GM21515 (cell line): ENCODE results near the gene THRB.

Experiments
- ATAC-seq: cut with Tn5 transposase; IDR thresholded peaks from one replicate; pipeline ENCODE4 v1.9.1; 2021; ENCODE audit not compliant: unreplicated experiment

THRB gene

DNA sequence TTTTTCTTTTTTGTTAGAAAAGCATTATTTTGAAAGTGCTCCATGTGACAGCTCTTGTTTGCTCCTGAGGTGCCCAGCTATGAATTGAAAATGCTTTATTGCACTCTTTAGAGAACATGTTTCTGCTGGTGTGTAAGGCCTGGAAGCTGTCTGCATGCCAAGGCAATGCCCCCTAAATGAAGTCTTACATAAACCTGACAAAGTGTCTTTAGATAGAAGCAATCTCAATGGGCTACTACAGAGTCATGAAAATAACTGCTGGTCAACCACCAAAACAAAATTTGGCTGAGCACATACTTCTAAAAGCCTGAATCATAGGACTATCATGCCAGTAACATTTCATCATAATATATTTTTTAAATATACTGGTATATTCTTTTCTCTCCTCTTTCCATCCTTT, 178.7 kb downstream of the THRB start:
- ATAC-seq, result no peak

DNA sequence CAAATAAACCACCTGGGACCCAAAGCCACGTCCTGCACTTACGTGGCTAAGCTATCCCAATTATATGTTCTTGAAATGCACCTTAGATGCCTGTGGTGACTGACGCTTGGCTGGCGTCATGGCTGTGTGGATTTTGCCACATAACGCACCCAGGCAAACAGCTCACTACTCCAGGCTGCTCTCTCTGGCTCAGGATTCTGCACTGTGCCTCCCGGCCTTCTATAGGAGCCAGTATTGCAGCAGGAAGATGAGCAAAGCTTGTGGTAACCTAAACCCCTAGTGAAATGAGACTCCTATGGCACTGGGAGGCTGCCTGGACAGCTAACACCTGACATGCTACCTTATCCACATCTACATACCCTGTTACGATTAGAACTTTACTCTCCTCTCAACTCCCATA, 179.3 kb downstream of the THRB start:
- ATAC-seq, result no peak

DNA sequence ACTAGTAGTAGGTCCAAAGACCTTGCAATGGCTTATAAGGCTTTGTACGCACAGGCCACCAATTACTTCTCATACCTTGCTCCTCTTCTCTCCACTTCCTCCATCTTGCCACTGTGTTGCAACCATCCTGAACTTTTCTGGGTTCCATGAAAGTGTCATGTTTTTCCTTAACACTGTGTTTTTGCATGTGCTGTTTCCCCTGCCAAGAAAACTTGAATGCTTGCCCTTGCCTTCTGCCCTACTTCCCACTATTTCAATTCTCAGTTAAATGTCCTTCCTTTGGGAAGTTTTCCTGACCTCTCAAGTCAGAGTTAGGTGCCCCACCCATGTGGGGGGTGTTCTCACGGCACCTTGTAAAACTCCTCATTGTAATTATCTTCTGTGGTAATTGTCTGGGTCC, 182.8 kb downstream of the THRB start:
- ATAC-seq, result no peak

DNA sequence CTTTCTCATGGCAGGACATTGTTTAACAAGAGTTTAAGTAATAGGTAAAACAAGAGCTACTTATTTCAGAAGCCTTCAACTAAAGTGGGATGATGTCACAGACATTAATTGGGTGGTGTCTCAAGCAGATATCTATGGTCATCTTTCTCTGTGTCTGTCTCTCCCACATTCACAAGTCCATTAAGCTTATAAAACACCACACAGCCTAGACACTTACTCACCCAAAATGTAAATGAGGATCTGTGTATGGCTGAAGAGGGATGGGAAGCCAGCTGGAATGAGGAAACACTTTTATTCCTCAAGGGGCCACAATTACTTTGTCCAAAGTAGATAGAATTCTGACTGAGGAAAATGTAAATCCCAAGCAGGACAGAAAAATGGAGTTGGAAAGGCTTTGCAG, 183.8 kb downstream of the THRB start:
- ATAC-seq, result no peak

DNA sequence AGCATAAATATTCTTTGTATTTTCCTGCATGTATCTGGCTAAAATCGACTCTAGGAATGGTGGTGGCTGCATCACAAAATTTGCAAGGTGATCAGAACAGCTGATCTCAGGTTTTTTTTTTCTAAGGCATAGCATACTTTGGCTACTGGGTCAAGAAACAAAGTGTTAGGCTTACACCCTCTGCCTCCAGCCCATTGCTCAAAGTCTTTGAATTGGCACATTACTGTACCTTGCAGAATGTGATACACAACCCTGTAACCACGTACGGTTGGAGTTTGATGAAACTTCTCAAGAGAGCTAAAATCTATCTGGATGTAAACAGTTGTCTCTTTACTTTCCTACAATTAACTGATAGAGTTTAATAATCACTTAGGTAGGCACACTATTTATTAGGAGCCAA, 188.1 kb downstream of the THRB start:
- ATAC-seq, result no peak

DNA sequence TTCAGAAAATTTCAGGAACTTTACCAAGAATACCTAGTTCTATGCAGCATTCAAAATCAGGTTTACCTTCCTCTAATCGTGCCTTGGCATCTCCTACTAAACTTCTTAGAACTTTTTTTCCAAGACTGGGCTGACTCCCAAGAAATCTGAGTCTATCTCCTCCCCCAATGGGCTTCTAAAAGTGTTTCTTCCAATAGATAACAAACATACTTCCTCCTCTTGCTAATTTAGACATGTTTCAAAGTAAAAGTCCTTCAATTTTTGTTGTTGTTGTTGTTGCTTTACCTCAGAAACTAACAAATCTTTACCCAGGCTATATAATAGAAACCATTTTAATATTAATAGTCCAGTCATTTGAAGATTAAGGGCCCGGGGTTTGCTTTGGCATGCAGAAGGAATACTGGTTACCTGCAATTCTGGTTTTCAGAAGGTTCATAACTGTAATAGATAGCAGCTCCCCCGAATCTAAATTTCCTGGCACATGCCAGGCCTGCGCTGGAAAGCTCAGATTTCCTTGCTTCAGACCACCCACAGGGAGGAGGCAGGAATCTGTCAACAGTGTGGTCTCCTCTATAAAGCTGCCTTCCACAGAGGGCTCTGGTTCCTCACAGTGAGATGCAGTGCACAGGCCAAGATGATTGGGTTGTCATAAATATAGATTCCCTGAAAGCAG, 188.7 kb downstream of the THRB start:
- ATAC-seq, result no peak

DNA sequence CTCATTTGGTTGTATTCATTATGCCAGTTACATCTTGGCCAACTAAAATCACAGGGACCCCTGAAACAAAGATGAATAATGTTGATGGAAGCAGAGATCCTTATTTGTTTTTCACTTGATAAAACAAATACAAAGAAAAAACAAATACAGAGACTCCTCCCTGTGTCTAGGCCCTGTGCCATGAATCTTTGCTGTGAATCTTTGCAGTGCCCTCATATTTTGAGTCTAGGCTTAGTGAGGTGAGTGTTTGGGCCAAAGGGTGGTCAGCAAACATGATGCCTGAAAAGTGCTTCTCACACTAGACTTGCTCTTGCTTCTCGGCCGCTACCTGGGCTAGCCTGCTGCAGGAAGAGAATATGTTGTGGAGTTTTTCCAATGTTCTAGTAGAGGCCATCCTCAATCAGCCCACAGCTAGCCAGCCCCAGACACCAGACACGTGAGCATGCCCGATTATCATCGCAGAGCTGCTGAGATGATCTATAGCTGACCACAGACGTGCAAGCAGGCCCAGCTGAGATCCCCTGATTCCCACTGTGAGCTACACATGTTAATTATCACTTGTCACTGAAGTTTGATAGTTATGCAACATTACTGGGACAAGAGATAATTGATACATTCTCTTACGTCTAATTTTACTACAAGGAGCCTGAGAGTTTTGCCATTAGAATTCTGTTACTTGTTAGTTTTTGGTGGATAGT, 191.4 kb downstream of the THRB start:
- no peak for ATAC-seq

DNA sequence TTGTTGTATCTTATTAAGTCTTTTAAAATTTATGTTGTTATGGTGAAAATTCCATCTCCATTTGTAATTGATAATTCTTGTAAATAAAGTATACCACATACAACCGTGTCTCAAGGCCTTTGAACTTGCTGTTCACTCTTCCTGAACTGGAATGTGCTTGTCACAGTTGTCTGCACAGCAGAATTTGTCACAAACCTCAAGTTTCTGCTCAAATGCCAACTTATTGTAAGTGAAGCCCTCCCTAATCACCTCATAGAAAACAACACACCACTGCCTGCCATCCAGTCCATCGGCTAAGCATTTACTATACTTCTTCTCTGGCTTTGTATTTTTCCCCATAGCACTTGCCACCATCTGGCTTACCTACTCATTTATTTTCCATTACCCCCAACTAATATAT, 192.3 kb downstream of the THRB start:
- ATAC-seq, result no peak

DNA sequence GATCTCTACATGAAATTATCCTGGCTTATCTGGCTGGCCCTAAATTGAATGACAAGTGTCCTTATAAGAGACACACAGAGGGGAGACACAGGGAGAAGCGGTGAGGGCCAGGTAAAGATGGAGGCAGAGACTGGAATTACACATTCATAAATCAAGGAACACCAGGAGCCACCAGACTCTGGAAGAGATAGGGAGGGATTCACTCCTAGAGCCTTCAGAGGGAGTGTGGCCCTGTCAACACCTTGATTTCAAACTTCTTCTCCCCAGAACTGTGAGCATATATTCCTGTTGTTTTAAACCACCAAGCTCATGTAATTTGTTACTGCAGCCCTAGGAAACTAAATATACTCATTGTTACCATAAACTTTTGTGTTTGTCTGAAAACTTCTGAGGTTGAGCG, 193.7 kb downstream of the THRB start:
- ATAC-seq, result no peak

DNA sequence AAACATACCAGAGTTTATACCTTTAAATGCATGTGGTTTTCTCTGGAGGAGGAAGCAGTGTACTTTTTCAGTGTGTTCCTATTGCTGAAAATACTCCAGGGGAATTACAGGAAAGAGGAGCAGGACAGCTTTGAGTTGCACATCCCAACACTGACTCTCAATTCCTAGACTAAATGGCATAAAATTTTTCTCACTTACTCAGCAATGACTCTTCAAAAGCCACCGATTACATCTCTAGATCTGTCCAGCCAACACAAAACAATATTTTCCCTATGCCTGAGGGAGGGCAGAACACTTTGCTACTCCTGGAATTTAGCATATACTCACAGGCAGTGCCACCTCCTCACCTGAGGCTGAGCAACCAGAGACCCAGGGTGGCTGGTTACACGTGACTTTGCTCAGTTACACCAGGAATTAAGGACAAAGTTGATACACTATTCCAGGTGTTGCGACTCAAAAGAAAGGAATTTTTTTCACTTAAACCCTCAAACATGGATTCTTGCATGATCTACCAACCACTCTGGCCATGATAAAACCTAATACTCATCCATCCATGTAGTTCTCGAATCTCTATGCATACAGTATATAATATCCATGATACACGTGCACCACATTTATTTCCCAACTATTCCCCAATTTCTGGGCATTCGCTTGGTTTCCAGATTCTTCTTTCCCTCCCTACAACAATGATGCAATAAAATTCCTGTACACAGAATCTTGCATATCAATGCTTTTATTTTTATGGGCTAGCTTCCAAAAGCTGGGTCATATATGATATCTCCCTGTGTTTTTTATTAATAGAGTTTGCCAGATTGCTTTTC, 194.6 kb downstream of the THRB start:
- ATAC-seq, result no peak

DNA sequence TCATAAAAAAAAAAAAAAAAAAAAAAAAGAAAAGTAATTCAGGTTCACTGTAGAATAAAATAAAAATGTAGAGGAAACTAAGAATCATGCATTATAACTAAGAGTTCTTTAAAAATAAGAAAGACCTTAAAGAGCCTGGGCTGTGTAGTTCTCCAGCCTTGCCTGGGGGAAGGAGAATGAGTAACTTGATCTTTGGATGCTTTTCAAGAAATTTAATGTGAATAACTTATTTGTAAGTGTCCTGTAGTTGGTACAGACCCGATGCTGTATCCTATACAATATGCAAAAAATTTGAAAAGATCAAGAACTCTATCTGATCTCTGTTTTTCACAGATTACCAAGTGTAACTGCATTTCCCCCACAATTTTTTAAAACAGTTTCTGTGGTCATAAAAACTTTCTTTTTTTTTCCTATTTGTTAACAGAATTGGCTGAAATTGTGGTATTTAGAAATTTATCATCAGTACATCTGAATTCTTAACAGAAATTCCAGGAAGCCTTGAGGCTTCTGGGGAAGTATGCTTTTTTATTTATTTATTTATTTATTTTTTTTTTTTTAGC, 195.3 kb downstream of the THRB start:
- ATAC-seq, result no peak

DNA sequence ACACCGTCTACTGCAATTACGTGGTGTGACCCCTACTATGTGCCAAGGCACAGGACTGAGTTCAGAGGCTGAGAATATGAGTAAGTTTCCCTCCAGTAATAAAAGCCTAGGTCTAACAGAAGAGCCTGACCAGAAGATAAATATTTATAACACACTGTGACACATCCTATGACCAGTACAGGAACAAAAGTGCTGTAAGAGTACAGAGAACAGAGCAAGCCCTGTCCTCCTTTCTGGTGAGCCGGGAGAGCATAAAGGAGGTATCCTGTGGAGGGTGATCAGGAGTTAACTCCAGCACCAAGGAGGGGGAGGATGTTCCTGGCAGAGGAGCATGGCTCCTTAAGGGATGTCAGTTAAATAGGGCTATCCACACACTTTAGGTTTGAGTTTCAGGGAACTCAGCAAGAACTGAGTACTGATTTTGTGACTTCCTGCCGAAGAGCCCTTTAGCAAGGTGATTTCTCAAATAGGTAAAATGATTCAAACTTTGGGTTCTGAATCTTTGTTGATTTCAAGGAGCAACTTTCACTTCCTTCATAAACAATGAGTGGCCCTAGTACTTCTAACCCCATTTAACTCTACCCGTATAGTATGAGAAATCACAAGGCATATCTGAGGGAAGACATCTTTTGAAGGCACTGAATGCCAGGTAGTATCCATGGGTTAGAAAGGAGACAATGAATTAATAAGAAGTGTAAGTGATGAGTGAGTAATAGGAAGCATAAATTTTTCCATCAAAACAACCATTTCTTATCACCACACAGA, 198.0 kb downstream of the THRB start:
- no peak for ATAC-seq

DNA sequence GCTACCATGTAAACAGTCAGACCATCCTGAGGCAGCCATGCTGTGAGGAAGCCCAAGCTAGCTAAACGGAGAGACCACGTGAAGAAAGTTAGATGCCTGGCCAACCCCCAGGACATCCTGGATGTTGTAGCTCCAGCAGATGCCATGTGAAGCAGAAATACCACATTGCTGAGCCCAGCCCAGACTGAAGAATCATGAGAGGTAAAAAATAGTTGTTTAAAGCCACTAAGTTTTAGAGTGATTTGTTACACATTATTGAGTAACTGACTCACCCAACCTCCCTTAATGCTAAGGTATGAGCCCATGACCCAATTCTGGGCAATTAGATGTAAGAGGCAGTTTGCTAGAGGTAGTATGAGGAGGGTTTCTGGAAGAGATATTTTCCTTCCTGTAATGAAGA, 200.5 kb downstream of the THRB start:
- no peak for ATAC-seq

DNA sequence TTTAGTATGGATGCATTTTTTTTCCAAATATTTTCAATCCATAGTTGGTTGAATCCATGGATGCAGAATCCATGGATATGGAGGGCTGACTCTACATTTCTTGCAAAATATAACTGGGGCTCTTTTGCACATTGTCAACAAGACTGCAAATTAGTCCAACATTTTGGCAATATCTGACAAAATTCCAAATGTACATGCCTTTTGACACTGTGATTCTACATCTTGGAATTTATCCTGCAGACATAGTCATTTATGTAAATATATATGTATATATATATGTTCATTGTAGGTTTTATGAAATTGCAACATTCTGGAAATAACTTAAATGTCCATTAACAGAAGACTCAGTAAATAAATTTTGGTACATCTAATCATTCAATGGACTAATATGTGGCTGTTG, 203.0 kb downstream of the THRB start:
- no peak for ATAC-seq

DNA sequence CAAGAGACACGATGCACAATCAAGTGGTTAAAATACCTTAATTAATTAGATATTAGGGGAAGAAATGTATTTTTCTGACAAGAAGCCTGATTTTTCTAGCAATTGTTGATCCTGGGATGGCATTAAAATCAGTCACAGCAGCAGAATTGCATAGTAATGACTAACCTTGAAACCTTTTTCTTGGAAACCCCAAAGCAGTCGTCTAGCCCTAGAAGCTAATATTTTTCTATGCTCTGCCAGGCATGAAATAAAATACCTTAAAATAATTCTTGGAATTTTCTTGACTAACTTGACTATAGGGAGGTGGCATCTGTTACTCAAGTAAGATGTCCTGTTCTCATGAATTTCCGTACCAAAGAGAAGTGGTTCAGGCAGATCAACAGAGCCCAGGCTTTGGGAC, 204.1 kb downstream of the THRB start:
- ATAC-seq, result no peak

DNA sequence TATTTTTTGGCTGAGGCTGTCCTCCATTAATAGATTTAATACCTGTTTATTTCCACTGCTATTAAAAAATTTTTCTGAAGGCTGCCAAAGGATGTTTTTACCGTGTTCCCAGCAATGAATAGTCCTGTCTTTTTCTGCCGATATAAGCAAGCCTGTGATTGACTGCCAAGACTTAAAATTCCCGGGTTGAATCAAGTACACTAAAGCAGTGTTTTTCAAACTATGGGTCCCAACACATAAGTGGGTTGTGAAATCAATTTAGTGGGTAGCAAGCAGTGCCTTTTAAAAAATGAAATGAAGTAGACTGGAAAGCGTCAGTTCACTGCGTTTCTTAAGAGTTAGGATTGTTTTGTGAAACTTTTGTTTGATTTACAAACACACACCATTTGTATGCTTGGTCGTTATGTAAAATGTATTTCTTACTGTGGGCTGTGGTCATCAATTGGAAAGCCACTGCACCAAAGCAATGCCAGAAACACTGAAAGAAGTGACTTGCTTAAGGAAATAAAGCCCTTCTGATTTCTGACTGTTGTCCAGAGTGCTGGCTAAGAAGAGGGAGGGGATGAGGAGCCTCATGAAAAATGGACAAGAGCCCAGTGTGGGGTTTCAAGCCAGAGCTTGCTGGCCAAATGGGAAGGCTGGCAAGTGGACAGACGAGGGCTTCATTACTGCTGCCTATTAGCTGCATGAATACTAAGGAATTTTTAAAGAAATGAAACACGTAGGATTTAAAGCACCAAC, 206.0 kb downstream of the THRB start:
- no peak for ATAC-seq

DNA sequence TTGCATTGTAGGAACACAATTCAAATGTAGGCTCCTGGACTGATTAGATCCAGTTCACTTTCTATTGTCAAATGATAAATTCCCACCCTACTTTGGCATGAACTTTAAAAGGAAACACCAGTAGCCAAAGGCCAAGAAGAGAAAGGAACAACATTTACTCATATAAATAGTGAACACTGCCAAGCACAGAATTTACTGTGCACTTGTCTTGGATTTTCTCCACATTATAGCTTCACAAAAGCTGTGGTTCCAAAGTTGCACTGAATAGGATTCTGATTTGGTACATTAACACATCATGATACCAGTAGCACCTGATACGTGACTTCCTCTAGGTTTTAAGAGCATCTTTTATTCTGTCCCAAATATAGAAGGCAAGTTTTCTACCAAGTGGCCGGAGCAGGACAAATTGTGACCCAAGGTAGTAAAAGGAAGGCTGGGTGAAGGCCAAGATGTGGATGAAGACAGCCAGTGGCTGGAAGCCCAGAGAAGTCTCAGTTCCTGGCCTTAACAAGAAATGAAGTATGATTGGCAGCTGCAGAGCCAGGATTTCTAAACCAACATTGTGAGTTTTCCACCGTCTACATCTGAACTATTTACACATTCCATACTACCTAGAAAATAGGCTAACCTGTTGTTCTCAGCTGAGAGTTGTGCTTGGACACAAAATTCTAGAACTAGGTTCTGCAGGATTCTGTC, 206.7 kb downstream of the THRB start:
- ATAC-seq, result no peak

DNA sequence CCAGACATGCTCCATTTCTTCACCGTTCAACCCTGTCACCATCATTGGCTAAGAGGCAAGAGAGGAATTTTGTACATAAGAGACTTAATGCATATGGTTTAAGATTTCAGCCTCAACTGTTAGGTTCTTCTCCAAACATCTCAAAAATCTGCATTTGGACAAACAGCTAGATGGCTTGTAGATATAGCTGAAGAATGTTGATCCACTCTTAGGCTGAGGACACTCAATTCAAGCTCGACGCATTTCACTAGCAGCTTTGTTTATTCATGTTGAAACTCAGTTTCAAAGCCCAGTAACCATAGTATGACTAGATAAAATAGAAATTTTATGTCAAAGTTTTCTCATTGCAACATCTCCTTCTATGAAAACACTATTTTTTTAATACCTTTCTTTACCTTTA, 208.2 kb downstream of the THRB start:
- no peak for ATAC-seq

DNA sequence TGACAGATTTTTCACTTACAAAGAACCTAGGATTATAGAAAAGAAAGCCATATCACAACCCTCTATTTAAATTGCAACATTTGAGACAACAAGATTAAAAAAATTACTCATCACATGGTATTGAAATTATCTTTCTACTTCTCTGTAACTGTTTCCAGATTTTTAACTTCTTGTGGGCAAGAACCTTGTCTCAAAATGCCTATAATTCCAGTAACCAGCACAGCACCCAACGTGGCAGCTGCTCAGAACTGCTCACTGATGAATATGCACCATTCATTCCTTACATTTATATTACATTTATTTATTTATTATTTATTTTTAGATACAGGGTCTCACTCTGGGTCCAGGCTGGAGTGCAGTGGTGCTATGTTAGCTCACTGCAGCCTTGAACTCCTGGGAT, 216.1 kb downstream of the THRB start:
- no peak for ATAC-seq

DNA sequence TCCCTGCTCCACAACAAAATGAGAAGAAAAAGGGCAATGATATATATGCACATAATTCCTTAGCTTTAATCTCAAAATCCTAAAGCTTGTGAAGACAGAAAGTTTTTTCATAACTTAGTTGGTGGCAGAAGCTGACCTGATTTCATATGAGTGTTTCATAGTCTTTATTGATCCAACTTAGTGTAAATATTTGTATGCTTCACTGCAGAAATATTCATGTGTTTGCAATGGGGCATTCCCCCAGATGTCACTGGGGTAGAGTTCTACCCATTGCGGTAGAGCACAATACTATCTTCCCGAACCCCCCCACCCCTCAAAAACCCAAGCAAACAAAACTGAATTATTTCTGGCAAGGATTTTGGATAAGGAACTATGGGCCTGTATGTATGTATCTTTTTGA, 221.2 kb downstream of the THRB start:
- ATAC-seq, result no peak
